ENCODE results near the gene CCDC88B. TPM values are rescaled to one million over a fixed set of nuclear protein-coding genes. Genes with fewer than 3 reads are reported as not detected.

The CCDC88B gene
- total RNA-seq, 1 experiment from 2014 or later, result 14.7 TPM

DNA sequence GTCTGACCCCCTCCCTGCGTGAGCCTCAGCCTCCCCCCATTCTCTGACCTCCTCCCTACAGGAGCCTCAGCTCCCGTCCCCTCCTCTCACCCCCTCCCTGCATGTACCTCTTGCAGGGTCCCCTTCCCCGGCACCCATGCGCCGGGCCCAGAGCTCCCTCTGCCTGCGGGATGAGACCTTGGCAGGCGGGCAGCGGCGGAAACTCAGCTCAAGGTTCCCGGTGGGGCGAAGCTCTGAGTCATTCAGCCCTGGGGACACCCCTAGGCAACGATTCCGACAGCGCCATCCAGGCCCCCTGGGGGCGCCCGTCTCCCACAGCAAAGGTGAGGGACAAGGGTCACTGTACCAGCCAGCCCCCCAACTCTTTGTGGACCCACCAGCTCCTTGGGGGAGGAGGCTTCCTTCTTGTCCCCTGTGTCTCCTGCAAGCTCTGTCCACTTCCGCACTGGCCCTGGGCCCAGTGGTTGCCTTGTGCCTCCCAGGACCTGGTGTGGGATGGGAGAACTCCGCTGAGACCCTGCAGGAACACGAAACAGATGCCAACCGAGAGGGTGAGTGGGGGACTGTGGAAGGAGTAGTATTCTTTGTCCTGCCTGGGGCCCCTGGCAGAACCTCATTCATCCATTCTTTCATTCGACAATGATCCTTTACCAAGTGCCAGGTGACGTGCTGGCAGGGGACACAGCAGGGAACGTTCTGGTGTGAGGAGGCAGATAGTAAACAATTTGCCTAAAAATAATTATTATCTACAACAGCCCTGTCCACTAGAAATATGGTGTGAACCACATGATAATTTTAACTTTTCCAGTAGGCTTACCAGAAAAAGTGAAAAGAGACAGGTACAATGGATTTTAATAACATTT is 15.3 kb downstream of the CCDC88B start (continued):
- TF ChIP-seq ZFX (IDR thresholded peaks at IDR 0.05), result no peak
- TF ChIP-seq CBX3 (IDR thresholded peaks at IDR 0.05; ENCODE audit: low read depth), result no peak
- TF ChIP-seq EZH2phosphoT487 (IDR thresholded peaks at IDR 0.05; ENCODE audit: borderline replicate concordance), result no peak
- TF ChIP-seq SRF (IDR thresholded peaks at IDR 0.05; ENCODE audit: low read depth), result no peak
- no peak for TF ChIP-seq FOSL1 (IDR thresholded peaks at IDR 0.05; ENCODE audit: low read depth)
- no peak for TF ChIP-seq MAX (IDR thresholded peaks at IDR 0.05)

DNA sequence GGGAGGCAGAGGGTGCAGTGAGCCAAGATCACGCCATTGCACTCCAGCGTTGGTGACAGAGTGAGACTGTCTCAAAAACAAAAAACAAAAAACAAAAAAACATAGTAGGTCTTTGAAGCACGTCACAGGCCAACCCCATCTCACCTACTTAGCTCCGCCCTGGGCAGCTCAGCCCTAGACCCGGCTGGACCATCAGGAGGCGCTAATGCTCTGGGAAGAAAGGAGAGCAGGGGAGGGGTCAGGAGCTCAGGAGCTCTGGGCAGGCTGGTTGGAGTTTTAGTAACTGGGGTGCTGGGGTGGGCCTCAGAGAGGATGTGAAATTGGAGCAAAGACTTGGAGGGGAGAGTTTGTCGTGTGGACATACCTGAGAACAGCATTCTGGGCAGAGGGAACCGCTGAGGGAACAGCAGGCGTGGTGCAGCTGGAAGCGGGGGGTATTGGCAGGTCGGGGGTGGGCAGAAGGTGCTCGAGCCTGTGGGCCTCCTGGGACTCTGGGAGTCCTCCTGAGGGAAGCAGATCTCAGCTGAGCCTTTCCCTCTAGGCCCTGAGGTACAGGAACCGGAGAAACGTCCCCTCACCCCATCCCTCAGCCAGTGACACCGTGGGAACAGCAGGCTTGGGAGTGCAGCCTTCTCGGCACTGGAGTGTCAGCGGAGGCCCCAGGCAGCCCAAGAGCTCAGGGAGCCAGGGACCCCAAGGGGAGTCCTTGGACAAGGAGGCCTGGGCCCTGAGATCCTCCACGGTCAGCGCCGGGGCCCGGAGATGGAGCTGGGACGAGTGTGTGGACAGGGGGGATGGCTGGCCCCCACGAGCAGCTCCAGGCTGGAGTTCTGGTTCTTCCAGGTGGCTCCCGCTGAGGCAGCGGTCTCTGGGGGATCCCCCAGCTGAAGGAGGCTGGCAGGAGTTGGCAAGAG is 16.8 kb downstream of the CCDC88B start:
- peak overlapping the region; percentile 95 for H3K9ac ChIP-seq (ENCODE audit: low read length)

More for the DNA sequence above, 16.8 kb downstream of the CCDC88B start:
- Histone ChIP-seq H3K27me3 (ENCODE audit: insufficient read depth, low read length) (no peaks in the 10 kb centered on the region), H4K20me1 (ENCODE audit: insufficient read depth) (no peaks in the 10 kb centered on the region), H3K27ac (ENCODE audit: low read depth, low read length) (peak overlapping the region; percentile 87), H3K9me3 (ENCODE audit: control insufficient read depth in 1 of 2, insufficient read depth in 1 of 2, low read depth in 1 of 2, low read length in 2 of 2) (no peaks in the 10 kb centered on the region), H3K4me1 (ENCODE audit: control insufficient read depth in 1 of 2, insufficient read depth in 2 of 2, low read length in 2 of 2) (peaks cover 28 to 61% of the 10 kb centered on the region in 2 experiments), H3K79me2 (ENCODE audit: insufficient read depth, low read length) (peaks cover 27% of the 10 kb centered on the region; the same call in 1 of the 2 replicates), H2AFZ (ENCODE audit: low read depth, low read length, poor library complexity, severe bottlenecking) (no peak overlapping the region), H3K9me2 (ENCODE audit: insufficient read depth) (no peaks in the 10 kb centered on the region), H3K4me3 (replicated peaks in 1 of 2; ENCODE audit: low read depth in 1 of 2, low read length in 2 of 2) (peak overlapping the region; percentile 23 to 51; a peak in 2 of 4 replicates), H3K4me2 (ENCODE audit: low read length) (peak overlapping the region; percentile 84), H3K36me3 (ENCODE audit: control insufficient read depth in 1 of 2, insufficient read depth in 2 of 2, low read length in 2 of 2) (peaks cover 0 to 14% of the 10 kb centered on the region in 2 experiments; a peak in 1 of 4 replicates)
- ChIA-PET POLR2A (interaction anchor here (1.0 to 3.1 kb wide), 15 partner anchors 10 to 296 kb away, joined by 3 to 12 read pairs (median 4); partner anchors contain the start of genes FKBP2, PRDX5, STIP1 and TRMT112), RAD21 (ENCODE audit: low non-redundant PET in 1 of 2, low total read pairs in 2 of 2, uncharacterized antibody in 2 of 2, unreplicated experiment in 2 of 2) (interaction anchor here (0.7 to 3.1 kb wide), 7 partner anchors 24 to 293 kb away, joined by 3 to 29 read pairs (median 4); partner anchors contain the start of genes PRDX5 (in 1 of the 2) and TRMT112 (in 1 of the 2)), CTCF (interaction anchor here (0.6 to 6.2 kb wide), 32 partner anchors 9 to 382 kb away, joined by 3 to 92 read pairs (median 4); partner anchors contain the start of genes ESRRA, FERMT3, FKBP2 and PLCB3)
- ATAC-seq (peak; percentile 66), DNase-seq (ENCODE audit: low read depth, low spot score) (peak; percentile 80)
- intact Hi-C loops (cut with micrococcal nuclease), result loop anchor here (5.0 kb wide), 3 partner anchors 91 to 366 kb away; partner anchors contain the start of gene NRXN2
- TF ChIP-seq MAX (IDR thresholded peaks at IDR 0.05) (no peak), TCF7L2 (IDR thresholded peaks at IDR 0.05; ENCODE audit: borderline replicate concordance, extremely low read depth, insufficient read depth, insufficient read length) (peak; percentile 39), ZBTB33 (IDR thresholded peaks at IDR 0.05; ENCODE audit: extremely low read depth, insufficient replicate concordance, low read length) (no peak), YY1 (IDR thresholded peaks at IDR 0.05; ENCODE audit: extremely low read depth, insufficient replicate concordance, low read depth, low read length) (peak; percentile 42)
- TF ChIP-seq, protein P1, sequence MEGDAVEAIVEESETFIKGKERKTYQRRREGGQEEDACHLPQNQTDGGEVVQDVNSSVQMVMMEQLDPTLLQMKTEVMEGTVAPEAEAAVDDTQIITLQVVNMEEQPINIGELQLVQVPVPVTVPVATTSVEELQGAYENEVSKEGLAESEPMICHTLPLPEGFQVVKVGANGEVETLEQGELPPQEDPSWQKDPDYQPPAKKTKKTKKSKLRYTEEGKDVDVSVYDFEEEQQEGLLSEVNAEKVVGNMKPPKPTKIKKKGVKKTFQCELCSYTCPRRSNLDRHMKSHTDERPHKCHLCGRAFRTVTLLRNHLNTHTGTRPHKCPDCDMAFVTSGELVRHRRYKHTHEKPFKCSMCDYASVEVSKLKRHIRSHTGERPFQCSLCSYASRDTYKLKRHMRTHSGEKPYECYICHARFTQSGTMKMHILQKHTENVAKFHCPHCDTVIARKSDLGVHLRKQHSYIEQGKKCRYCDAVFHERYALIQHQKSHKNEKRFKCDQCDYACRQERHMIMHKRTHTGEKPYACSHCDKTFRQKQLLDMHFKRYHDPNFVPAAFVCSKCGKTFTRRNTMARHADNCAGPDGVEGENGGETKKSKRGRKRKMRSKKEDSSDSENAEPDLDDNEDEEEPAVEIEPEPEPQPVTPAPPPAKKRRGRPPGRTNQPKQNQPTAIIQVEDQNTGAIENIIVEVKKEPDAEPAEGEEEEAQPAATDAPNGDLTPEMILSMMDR (IDR thresholded peaks at IDR 0.05 in 2 of 3, conservative IDR thresholded peaks at IDR 0.05 in 1 of 3; ENCODE audit: borderline replicate concordance in 1 of 3, insufficient read depth in 1 of 3, low read depth in 2 of 3, low read length in 2 of 3), result peak in 2 of 3 experiments; percentile 91 to 92; a peak in 4 of 6 replicates
- BruUV-seq (replicated peaks), result no TSS peak

Measured in HCT116 (cell line).